Dendritic cell treated with granulocyte-macrophage colony-stimulating factor and Interleukin-4, amounts not matched to agents 40 ng/mL and 50 ng/mL, for 4 days (primary cell): ENCODE measurements around the gene SMAD9.

Experiments used
- H3K27ac Mint-ChIP-seq: one replicate; pipeline ENCODE4 v1.8.0; 2022; ENCODE audit warnings: mild to moderate bottlenecking, mixed read lengths
- H3K27me3 Mint-ChIP-seq: one replicate; pipeline ENCODE4 v1.8.0; 2022; ENCODE audit warnings: mild to moderate bottlenecking, mixed read lengths
- H3K36me3 Mint-ChIP-seq: one replicate; pipeline ENCODE4 v1.8.0; 2022; ENCODE audit warnings: low read depth, mixed read lengths
- H3K4me1 Mint-ChIP-seq: one replicate; pipeline ENCODE4 v1.8.0; 2022; ENCODE audit warnings: low read depth, mixed read lengths
- H3K4me3 Mint-ChIP-seq: one replicate; pipeline ENCODE4 v1.8.0; 2022; ENCODE audit warnings: mild to moderate bottlenecking, moderate library complexity, mixed read lengths
- H3K9me3 Mint-ChIP-seq: one replicate; pipeline ENCODE4 v1.8.0; 2022; ENCODE audit warnings: mixed read lengths
- intact Hi-C: fragments of 100-400 bp; cut with micrococcal nuclease; formaldehyde crosslinking; loops from one replicate; pipeline ENCODE4 v1.15.0; 2022

Gene SMAD9

DNA sequence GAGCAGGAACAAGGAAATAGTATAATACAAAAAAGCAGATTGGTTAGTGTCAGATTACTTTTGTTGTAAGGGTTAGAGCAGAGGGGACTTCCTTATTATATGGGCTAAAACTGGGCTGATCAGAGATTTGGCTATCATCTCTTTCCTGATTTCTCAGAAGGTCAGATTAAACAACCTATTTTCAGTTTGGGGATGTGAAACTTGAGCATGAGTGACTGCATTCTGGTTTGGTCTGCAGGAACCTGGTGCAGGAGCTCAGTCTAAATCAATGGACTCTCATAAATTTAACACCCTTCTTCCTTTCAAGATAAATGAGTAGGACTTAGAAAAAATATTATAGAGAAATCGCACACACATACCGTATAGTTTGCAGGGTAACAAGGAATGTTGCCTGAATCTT is 113.9 kb downstream of the SMAD9 start:
- H3K27me3 Mint-ChIP-seq = peaks cover 2% of the 10 kb centered on the region
- H3K4me1 Mint-ChIP-seq = peaks cover 25% of the 10 kb centered on the region
- H3K9me3 Mint-ChIP-seq = no peaks in the 10 kb centered on the region
- H3K27ac Mint-ChIP-seq = no peak overlapping the region
- no peaks in the 10 kb centered on the region for H3K36me3 Mint-ChIP-seq
- no peak overlapping the region for H3K4me3 Mint-ChIP-seq
- intact Hi-C loops = no loop called here

DNA sequence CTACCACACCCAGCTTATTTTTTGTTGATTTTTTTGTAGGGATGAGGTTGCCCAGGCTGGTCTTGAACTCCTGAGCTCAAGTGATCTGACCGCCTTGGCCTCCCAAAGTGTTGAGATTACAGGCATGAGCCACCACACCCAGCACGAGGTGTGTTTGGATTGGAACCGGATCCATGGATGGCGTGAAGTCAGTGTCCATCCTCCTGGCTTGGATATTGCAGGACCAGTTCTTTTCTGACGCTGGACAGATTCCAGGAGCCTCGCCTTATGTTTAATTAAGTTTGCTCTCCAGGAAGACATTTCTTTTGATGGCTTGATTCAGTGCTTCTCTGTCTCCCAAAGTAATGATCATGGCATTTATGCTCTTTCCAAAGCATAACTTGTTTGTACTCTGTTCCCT is 115.5 kb downstream of the SMAD9 start:
- H3K27me3 Mint-ChIP-seq = no peaks in the 10 kb centered on the region
- no peak overlapping the region for H3K27ac Mint-ChIP-seq
- peaks cover 25% of the 10 kb centered on the region for H3K4me1 Mint-ChIP-seq
- no peak overlapping the region for H3K4me3 Mint-ChIP-seq
- H3K9me3 Mint-ChIP-seq = no peaks in the 10 kb centered on the region
- no peaks in the 10 kb centered on the region for H3K36me3 Mint-ChIP-seq
- intact Hi-C loops = no loop called here

DNA sequence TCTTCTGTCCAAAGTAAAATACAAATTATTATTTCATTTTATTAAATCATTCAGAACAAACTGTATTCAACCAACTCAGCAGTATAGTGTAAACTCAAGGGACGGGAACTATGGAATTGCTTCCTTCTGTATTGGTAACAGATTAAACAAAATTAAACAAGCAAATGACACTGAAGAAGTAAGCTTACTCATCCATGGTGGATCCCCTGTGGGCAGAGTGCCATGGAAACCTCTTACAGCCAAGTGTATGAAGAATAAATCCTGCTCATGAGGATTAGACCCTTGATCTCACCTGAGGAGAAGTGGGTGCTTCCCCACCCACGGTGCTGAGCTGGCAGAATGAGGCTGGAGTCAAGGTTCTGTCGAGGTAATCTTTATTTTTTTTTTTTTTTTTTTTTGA is 119.0 kb downstream of the SMAD9 start:
- H3K4me3 Mint-ChIP-seq = no peak overlapping the region
- no peak overlapping the region for H3K27ac Mint-ChIP-seq
- H3K27me3 Mint-ChIP-seq = no peaks in the 10 kb centered on the region
- H3K4me1 Mint-ChIP-seq = peaks cover 15% of the 10 kb centered on the region
- no peaks in the 10 kb centered on the region for H3K9me3 Mint-ChIP-seq
- intact Hi-C loops = no loop called here
- H3K36me3 Mint-ChIP-seq = no peaks in the 10 kb centered on the region

DNA sequence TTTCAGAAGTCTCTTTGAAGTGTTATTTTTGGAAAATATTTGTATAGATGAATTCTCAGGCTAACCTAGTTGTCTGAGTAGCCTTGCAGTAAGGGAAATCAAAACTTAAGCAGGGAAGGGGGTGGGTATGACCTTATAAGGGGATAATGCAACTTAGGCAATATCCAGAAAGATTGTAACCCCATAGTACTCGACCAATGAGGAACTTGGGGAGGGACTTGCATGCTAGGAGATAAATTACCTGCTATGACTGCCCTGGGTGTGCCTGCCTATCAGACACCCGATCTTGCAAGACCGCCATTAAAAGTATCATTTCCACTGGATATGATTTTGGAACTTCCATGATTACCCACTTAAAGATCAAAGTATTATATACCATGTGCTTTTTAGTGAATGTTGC is 124.0 kb downstream of the SMAD9 start:
- Mint-ChIP-seq H3K4me1 (no peaks in the 10 kb centered on the region), H3K4me3 (no peak overlapping the region), H3K27ac (no peak overlapping the region), H3K9me3 (no peaks in the 10 kb centered on the region), H3K36me3 (no peaks in the 10 kb centered on the region), H3K27me3 (no peaks in the 10 kb centered on the region)
- intact Hi-C loops = no loop called here

DNA sequence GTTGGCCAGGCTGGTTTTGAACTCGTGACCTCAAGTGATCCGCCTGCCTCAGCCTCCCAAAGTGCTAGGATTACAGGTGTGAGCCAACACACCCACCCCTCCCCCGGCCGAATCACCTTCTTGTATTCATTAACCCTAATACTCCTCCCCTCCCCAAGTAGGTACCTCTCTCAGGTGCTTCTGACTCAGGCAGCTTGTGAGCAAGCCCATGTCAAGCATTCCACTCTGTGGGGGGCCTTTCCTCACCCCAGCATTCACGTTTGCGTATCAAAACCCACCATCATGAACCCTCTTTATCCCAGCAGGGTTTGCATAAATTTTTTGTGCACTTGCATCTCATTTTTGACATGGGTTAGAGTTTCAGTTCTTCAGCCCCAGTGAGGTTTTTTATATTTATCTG is 124.6 kb downstream of the SMAD9 start:
- Mint-ChIP-seq H3K4me1 (no peaks in the 10 kb centered on the region), H3K27ac (no peak overlapping the region), H3K27me3 (no peaks in the 10 kb centered on the region), H3K36me3 (no peaks in the 10 kb centered on the region), H3K9me3 (no peaks in the 10 kb centered on the region), H3K4me3 (no peak overlapping the region)
- intact Hi-C loops = no loop called here
